HG02938 (cell line): ENCODE data around the gene KLHDC8A.

Experiments used
- ATAC-seq: cut with Tn5 transposase; IDR thresholded peaks from one replicate; pipeline ENCODE4 v1.9.1; 2021; ENCODE audit warnings: mild to moderate bottlenecking, moderate library complexity; ENCODE audit not compliant: unreplicated experiment

Gene KLHDC8A

GRCh38 chr1:205319081-205320018, 37.4 kb downstream of the KLHDC8A start:
- no peak for ATAC-seq

GRCh38 chr1:205318231-205318991, 38.3 kb downstream of the KLHDC8A start:
- no peak for ATAC-seq

GRCh38 chr1:205317311-205317917, 39.3 kb downstream of the KLHDC8A start:
- ATAC-seq: no peak

- no peak for ATAC-seq
Measured at GRCh38 chr1:205316161-205316566, 40.6 kb downstream of the KLHDC8A start.

GRCh38 chr1:205315008-205315618, 41.6 kb downstream of the KLHDC8A start:
- ATAC-seq: no peak

GRCh38 chr1:205313563-205314308, 43.0 kb downstream of the KLHDC8A start:
- ATAC-seq: no peak

GRCh38 chr1:205312866-205313562, 43.7 kb downstream of the KLHDC8A start:
- no peak for ATAC-seq

GRCh38 chr1:205310976-205311704, 45.6 kb downstream of the KLHDC8A start:
- no peak for ATAC-seq

- ATAC-seq: no peak
Measured at GRCh38 chr1:205309741-205310140, 47.0 kb downstream of the KLHDC8A start.

GRCh38 chr1:205306929-205307566, 49.7 kb downstream of the KLHDC8A start:
- ATAC-seq: no peak

GRCh38 chr1:205304695-205305070, 52.0 kb downstream of the KLHDC8A start:
- no peak for ATAC-seq

GRCh38 chr1:205304046-205304694, 52.6 kb downstream of the KLHDC8A start:
- no peak for ATAC-seq

- ATAC-seq: no peak
Measured at GRCh38 chr1:205303247-205303888, 53.4 kb downstream of the KLHDC8A start.

- no peak for ATAC-seq
Measured at GRCh38 chr1:205301842-205302588, 54.7 kb downstream of the KLHDC8A start.

- ATAC-seq: no peak
Measured at GRCh38 chr1:205301205-205301821, 55.4 kb downstream of the KLHDC8A start.

- no peak for ATAC-seq
Measured at GRCh38 chr1:205300149-205300548, 56.6 kb downstream of the KLHDC8A start.
